Measurements from ENCODE around the gene APAF1.

APAF1 gene

GRCh38 chr12:98678236-98678945 is 33.3 kb downstream of the APAF1 start:
- TF ChIP-seq CREB1 (IDR thresholded peaks at IDR 0.05; ENCODE audit: low read depth) (no peak), ZBTB7A (IDR thresholded peaks at IDR 0.05; ENCODE audit: low read depth) (no peak), MAX (IDR thresholded peaks at IDR 0.05) (no peak), TCF12 (IDR thresholded peaks at IDR 0.05; ENCODE audit: low read depth) (no peak), TAF1 (IDR thresholded peaks at IDR 0.05; ENCODE audit: low read depth) (no peak), TEAD4 (IDR thresholded peaks at IDR 0.05) (no peak), RAD21 (IDR thresholded peaks at IDR 0.05; ENCODE audit: low read depth) (no peak), NFIC (IDR thresholded peaks at IDR 0.05) (no peak), EP300 (IDR thresholded peaks at IDR 0.05; ENCODE audit: borderline replicate concordance) (no peak), YY1 (IDR thresholded peaks at IDR 0.05; ENCODE audit: low read depth) (no peak)

GRCh38 chr12:98678946-98679610 is 34.0 kb downstream of the APAF1 start:
- no peak for TF ChIP-seq TCF12 (IDR thresholded peaks at IDR 0.05; ENCODE audit: low read depth)
- no peak for TF ChIP-seq MAX (IDR thresholded peaks at IDR 0.05)
- TF ChIP-seq CREB1 (IDR thresholded peaks at IDR 0.05; ENCODE audit: low read depth) = no peak

GRCh38 chr12:98679611-98680005 is 34.5 kb downstream of the APAF1 start:
- TF ChIP-seq REST (IDR thresholded peaks at IDR 0.05; ENCODE audit: low read depth) (no peak), CEBPB (IDR thresholded peaks at IDR 0.05) (no peak), ZBTB7A (IDR thresholded peaks at IDR 0.05; ENCODE audit: low read depth) (no peak), EGR1 (IDR thresholded peaks at IDR 0.05) (no peak), FOXM1 (IDR thresholded peaks at IDR 0.05; ENCODE audit: borderline replicate concordance, low read depth) (no peak), RAD21 (IDR thresholded peaks at IDR 0.05; ENCODE audit: low read depth) (no peak), TEAD4 (IDR thresholded peaks at IDR 0.05) (no peak), EP300 (IDR thresholded peaks at IDR 0.05; ENCODE audit: borderline replicate concordance) (no peak), USF1 (IDR thresholded peaks at IDR 0.05) (no peak), TCF12 (IDR thresholded peaks at IDR 0.05; ENCODE audit: low read depth) (no peak), CREB1 (IDR thresholded peaks at IDR 0.05; ENCODE audit: low read depth) (no peak), TAF1 (IDR thresholded peaks at IDR 0.05; ENCODE audit: low read depth) (no peak), MAX (IDR thresholded peaks at IDR 0.05) (no peak), NFIC (IDR thresholded peaks at IDR 0.05) (no peak), YY1 (IDR thresholded peaks at IDR 0.05; ENCODE audit: low read depth) (no peak)

GRCh38 chr12:98684199-98684598 is 39.1 kb downstream of the APAF1 start:
- TF ChIP-seq ZBTB7A (IDR thresholded peaks at IDR 0.05; ENCODE audit: low read depth) (no peak), CEBPB (IDR thresholded peaks at IDR 0.05) (no peak), FOXM1 (IDR thresholded peaks at IDR 0.05; ENCODE audit: borderline replicate concordance, low read depth) (no peak), MAX (IDR thresholded peaks at IDR 0.05) (no peak), TCF12 (IDR thresholded peaks at IDR 0.05; ENCODE audit: low read depth) (no peak), TEAD4 (IDR thresholded peaks at IDR 0.05) (no peak), CREB1 (IDR thresholded peaks at IDR 0.05; ENCODE audit: low read depth) (no peak), EGR1 (IDR thresholded peaks at IDR 0.05) (no peak), YY1 (IDR thresholded peaks at IDR 0.05; ENCODE audit: low read depth) (no peak), RAD21 (IDR thresholded peaks at IDR 0.05; ENCODE audit: low read depth) (no peak), REST (IDR thresholded peaks at IDR 0.05; ENCODE audit: low read depth) (no peak), NFIC (IDR thresholded peaks at IDR 0.05) (no peak), USF1 (IDR thresholded peaks at IDR 0.05) (no peak), EP300 (IDR thresholded peaks at IDR 0.05; ENCODE audit: borderline replicate concordance) (no peak), TAF1 (IDR thresholded peaks at IDR 0.05; ENCODE audit: low read depth) (no peak)

- TF ChIP-seq TAF1 (IDR thresholded peaks at IDR 0.05; ENCODE audit: low read depth) = no peak
- TF ChIP-seq TEAD4 (IDR thresholded peaks at IDR 0.05) = no peak
- no peak for TF ChIP-seq CREB1 (IDR thresholded peaks at IDR 0.05; ENCODE audit: low read depth)
- TF ChIP-seq RAD21 (IDR thresholded peaks at IDR 0.05; ENCODE audit: low read depth) = no peak
- TF ChIP-seq EGR1 (IDR thresholded peaks at IDR 0.05) = no peak
- TF ChIP-seq CEBPB (IDR thresholded peaks at IDR 0.05) = no peak
- no peak for TF ChIP-seq TCF12 (IDR thresholded peaks at IDR 0.05; ENCODE audit: low read depth)
- no peak for TF ChIP-seq MAX (IDR thresholded peaks at IDR 0.05)
Measured at GRCh38 chr12:98686603-98687002, 41.5 kb downstream of the APAF1 start.
